ENCODE measurements around the gene GPR3.

GRCh38 chr1:27374362-27375086 is 17.9 kb upstream of the GPR3 start, which contains the start of gene FCN3:
- TF ChIP-seq CTCF (IDR thresholded peaks at IDR 0.05) (no peak), POLR2AphosphoS5 (IDR thresholded peaks at IDR 0.05) (no peak), POLR2A (IDR thresholded peaks at IDR 0.05) (no peak)

All from stomach (tissue), 4 donors.